ENCODE measurements around the gene NOTUM. TPM values are rescaled to one million over a fixed set of nuclear protein-coding genes. Genes with fewer than 3 reads are reported as not detected.
A peak's percentile ranks its signal among the peaks of the same experiment; 100 is the strongest.

Gene NOTUM
- total RNA-seq, 1 experiment from 2014 or later: not detected

DNA sequence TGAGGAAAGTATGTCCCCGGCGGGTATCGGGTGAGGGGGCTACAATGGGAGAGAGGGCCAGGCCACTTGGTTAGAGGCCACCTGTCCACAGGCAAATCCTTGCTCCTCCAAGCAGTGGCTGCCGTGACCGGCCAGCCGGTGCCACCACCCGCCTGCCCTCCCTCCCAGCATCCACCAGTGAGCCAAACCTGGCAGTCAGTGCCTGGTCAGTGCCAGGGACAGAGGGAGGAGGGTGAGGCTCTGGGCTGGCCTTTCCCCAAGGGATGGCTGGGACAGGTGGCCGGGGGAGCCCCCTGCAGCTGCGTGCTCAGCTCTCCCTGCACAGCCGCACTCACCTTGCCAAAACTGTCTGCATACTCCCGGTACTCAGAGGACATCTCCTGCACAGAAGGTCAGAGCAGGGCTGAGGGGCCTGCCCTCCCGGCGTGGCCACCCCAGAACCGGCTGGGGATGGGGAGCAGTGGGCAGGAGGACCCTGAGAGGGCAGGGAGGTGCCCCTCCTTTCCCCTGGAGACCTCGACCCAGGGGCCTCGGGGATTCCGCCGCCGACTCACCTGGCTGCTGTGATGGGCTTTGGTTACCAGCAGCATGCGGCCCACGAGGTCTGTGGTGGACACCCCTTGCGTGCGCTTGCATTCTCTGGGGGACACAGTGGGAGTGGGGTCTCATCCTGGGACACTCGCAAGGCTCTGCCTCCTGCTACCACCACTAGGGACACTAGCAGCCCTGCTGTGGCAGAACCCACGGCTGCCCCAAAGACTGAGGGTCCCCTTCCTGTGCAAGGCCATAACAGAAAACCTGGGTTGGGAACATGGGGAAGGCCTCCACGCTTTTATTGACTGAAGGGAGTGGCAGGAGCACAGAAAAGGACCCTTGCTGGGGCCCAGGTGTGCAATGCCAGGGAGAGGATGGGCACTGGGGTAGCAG is 53.5 kb downstream of the NOTUM start:
- H3K27ac ChIP-seq (ENCODE audit: low read depth, low read length, poor library complexity, severe bottlenecking): no peak overlapping the region
- DNase-seq (ENCODE audit: low spot score): no peak
- H3K4me3 ChIP-seq (ENCODE audit: low read depth, low read length, poor library complexity, severe bottlenecking): no peak overlapping the region
- ChIA-PET POLR2A (ENCODE audit: low non-redundant PET) (no interaction called here), CTCF (no interaction called here)
- no peak for TF ChIP-seq EZH2 (IDR thresholded peaks at IDR 0.05; ENCODE audit: borderline replicate concordance, low read depth, low read length, poor library complexity, severe bottlenecking)
- TF ChIP-seq CTCF (conservative IDR thresholded peaks at IDR 0.05; ENCODE audit: low read depth, low read length): no peak
- no TSS peak for BruUV-seq (replicated peaks)
- peaks cover 31% of the 10 kb centered on the region for H3K36me3 ChIP-seq (ENCODE audit: insufficient read depth, low read length, poor library complexity, severe bottlenecking)
- no peaks in the 10 kb centered on the region for H3K9me3 ChIP-seq (ENCODE audit: low read depth, low read length, poor library complexity, severe bottlenecking)
- H3K4me1 ChIP-seq (ENCODE audit: insufficient read depth, low read length, poor library complexity, severe bottlenecking): peaks cover 5% of the 10 kb centered on the region
- no peaks in the 10 kb centered on the region for H3K27me3 ChIP-seq (replicated peaks; ENCODE audit: insufficient read depth, low read depth, low read length, poor library complexity)
- intact Hi-C loops (cut with micrococcal nuclease; ENCODE audit: unreplicated experiment): no loop called here

- POLR2A ChIA-PET (ENCODE audit: low non-redundant PET): no interaction called here
- CTCF ChIA-PET: no interaction called here
- Histone ChIP-seq H3K36me3 (ENCODE audit: insufficient read depth, low read length, poor library complexity, severe bottlenecking) (peaks cover 30% of the 10 kb centered on the region), H3K4me3 (ENCODE audit: low read depth, low read length, poor library complexity, severe bottlenecking) (no peak overlapping the region), H3K9me3 (ENCODE audit: low read depth, low read length, poor library complexity, severe bottlenecking) (no peaks in the 10 kb centered on the region), H3K27me3 (replicated peaks; ENCODE audit: insufficient read depth, low read depth, low read length, poor library complexity) (no peaks in the 10 kb centered on the region), H3K27ac (ENCODE audit: low read depth, low read length, poor library complexity, severe bottlenecking) (no peak overlapping the region), H3K4me1 (ENCODE audit: insufficient read depth, low read length, poor library complexity, severe bottlenecking) (peaks cover 9% of the 10 kb centered on the region)
- BruUV-seq (replicated peaks): no TSS peak
- no peak for DNase-seq (ENCODE audit: low spot score)
- TF ChIP-seq CTCF (conservative IDR thresholded peaks at IDR 0.05; ENCODE audit: low read depth, low read length) (peak; percentile 29; the same call in 1 of the 2 replicates), EZH2 (IDR thresholded peaks at IDR 0.05; ENCODE audit: borderline replicate concordance, low read depth, low read length, poor library complexity, severe bottlenecking) (no peak)
- intact Hi-C loops (cut with micrococcal nuclease; ENCODE audit: unreplicated experiment): no loop called here
These were observed 54.3 kb downstream of the NOTUM start for GRCh38 chr17:81906476-81907218.

- BruUV-seq (replicated peaks): no TSS peak
- Histone ChIP-seq H3K36me3 (ENCODE audit: insufficient read depth, low read length, poor library complexity, severe bottlenecking) (peaks cover 30% of the 10 kb centered on the region), H3K9me3 (ENCODE audit: low read depth, low read length, poor library complexity, severe bottlenecking) (no peaks in the 10 kb centered on the region), H3K27ac (ENCODE audit: low read depth, low read length, poor library complexity, severe bottlenecking) (no peak overlapping the region), H3K4me1 (ENCODE audit: insufficient read depth, low read length, poor library complexity, severe bottlenecking) (peaks cover 10% of the 10 kb centered on the region), H3K27me3 (replicated peaks; ENCODE audit: insufficient read depth, low read depth, low read length, poor library complexity) (no peaks in the 10 kb centered on the region), H3K4me3 (ENCODE audit: low read depth, low read length, poor library complexity, severe bottlenecking) (no peak overlapping the region)
- CTCF ChIA-PET: no interaction called here
- POLR2A ChIA-PET (ENCODE audit: low non-redundant PET): no interaction called here
- TF ChIP-seq CTCF (conservative IDR thresholded peaks at IDR 0.05; ENCODE audit: low read depth, low read length) (no peak), EZH2 (IDR thresholded peaks at IDR 0.05; ENCODE audit: borderline replicate concordance, low read depth, low read length, poor library complexity, severe bottlenecking) (no peak)
- intact Hi-C loops (cut with micrococcal nuclease; ENCODE audit: unreplicated experiment): no loop called here
- DNase-seq (ENCODE audit: low spot score): no peak
These were observed 55.0 kb downstream of the NOTUM start for GRCh38 chr17:81905993-81906392.

All from A673 (cell line).